Astrocyte (in vitro differentiated cells and primary cell): Measurements from ENCODE around the gene GINS2.

Source experiments
- CTCF ChIP-seq: IDR thresholded peaks from 2 replicates; pipeline ENCODE4 v1.5.1; 2011; ENCODE audit warnings: low read depth, mild to moderate bottlenecking, inconsistent platforms, low read length, moderate library complexity; ENCODE audit not compliant: insufficient read depth
- EZH2 ChIP-seq: IDR thresholded peaks from 2 replicates; pipeline ENCODE4 v1.6.1; 2012; ENCODE audit warnings: mild to moderate bottlenecking, low read length, inconsistent platforms; ENCODE audit not compliant: insufficient read depth

DNA sequence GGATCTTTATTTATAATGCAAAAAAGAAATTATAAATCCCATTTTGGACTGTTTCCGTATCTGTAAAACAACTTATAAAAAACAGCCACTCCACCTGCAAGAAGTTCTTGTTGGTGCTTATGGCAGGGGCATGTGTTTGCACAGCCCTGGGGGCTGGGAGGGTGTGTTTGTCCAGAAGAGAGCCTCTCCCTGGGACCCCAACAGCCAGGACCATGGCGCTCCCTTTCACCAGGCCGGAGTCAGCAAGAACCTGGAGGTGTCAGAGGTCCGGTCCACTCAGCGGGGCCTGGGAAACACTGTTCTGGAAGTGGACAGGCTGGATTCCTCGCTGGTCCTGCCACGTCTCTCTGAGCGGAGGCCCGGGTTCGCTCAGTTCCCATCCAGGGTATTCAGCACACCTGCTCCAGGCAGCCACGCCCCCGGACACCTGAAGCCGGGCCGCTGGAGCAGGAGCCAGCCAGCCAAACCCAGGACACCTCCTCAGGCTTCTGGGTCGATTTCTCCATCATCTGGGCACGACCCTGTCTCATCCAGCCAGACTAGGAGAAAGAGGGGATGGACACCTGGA lies 18.9 kb upstream of the GINS2 start:
- TF ChIP-seq EZH2 (no peak), CTCF (no peak)
